Muscle of leg (tissue), 11 donors: Measurements from ENCODE around the gene PCDHA5. TPM values are rescaled to one million over a fixed set of nuclear protein-coding genes. Genes with fewer than 3 reads are reported as not detected.

Experiments used
- DNase-seq: peaks from one replicate; pipeline ENCODE4 v3.0.0; 2013
- H3K27ac ChIP-seq: one replicate; pipeline ENCODE4 v1.5.1; 2013; ENCODE audit warnings: mild to moderate bottlenecking, low read length, control low read depth
- H3K27me3 ChIP-seq: one replicate; pipeline ENCODE4 v1.6.1; 2013; ENCODE audit warnings: low read length; ENCODE audit not compliant: control insufficient read depth, insufficient read depth
- H3K36me3 ChIP-seq: one replicate; pipeline ENCODE4 v1.6.1; 2013; ENCODE audit warnings: low read length; ENCODE audit not compliant: control insufficient read depth, insufficient read depth
- H3K4me1 ChIP-seq: one replicate; pipeline ENCODE4 v1.6.1; 2013; ENCODE audit warnings: low read length; ENCODE audit not compliant: control insufficient read depth, insufficient read depth
- H3K4me3 ChIP-seq: one replicate; pipeline ENCODE4 v1.5.1; 2013; ENCODE audit warnings: low read length, control low read depth
- H3K9me3 ChIP-seq: replicated peaks from 2 replicates; pipeline ENCODE4 v1.6.1; 2013; ENCODE audit warnings: low read depth, low read length; ENCODE audit not compliant: control insufficient read depth
- WGBS: methylation state at CpG from one replicate; pipeline ENCODE4 v1.1.5; 2013; ENCODE audit warnings: missing lambda C conversion rate; ENCODE audit not compliant: insufficient coverage; 5-methylcytosine and 5-hydroxymethylcytosine counted together
- polyA plus RNA-seq, 8 donors: library from polyadenylated mRNA; unstranded; fragments of 120-200 nt; gene quantifications; one replicate each; pipeline versions ENCODE4 v1.2.1 to v1.2.3, GENCODE V29; 2013; ENCODE audit warnings: inconsistent platforms in 1 of 8, low replicate concordance in 1 of 8; ENCODE audit not compliant: insufficient read length in 8 of 8, insufficient read depth in 1 of 8
- total RNA-seq: library from RNA; stranded (reverse); fragments of 120-200 nt; gene quantifications from one replicate; pipeline ENCODE4 v1.2.4, GENCODE V29; 2013

PCDHA5 gene
- total and polyA plus RNA-seq, 9 donors, result 0.04 to 0.30 (median 0.08) TPM; not detected in 3

GRCh38 chr5:140868721-140869554, 47.5 kb downstream of the PCDHA5 start, which contains the start of gene PCDHA11:
Gene PCDHA11, plus strand, starts transcription at chr5:140868957. Its CDS starts 147 bp downstream, at chr5:140869104.
- H3K36me3 ChIP-seq, result no peaks in the 10 kb centered on the region
- no peak within 1 kb of the TSS for H3K4me3 ChIP-seq
- WGBS, result 16% methylated on average over 32 of the region's 41 CpGs
- DNase-seq, result peak; percentile 2
- H3K27ac ChIP-seq, result no peak within 1 kb of the TSS
- H3K4me1 ChIP-seq, result no peaks in the 10 kb centered on the region
- H3K9me3 ChIP-seq, result peaks cover 23% of the 10 kb centered on the region
- peaks cover 2% of the 10 kb centered on the region for H3K27me3 ChIP-seq

GRCh38 chr5:140869555-140869886, 48.1 kb downstream of the PCDHA5 start:
- no peaks in the 10 kb centered on the region for H3K4me1 ChIP-seq
- no peak overlapping the region for H3K27ac ChIP-seq
- no peaks in the 10 kb centered on the region for H3K36me3 ChIP-seq
- WGBS, result 40% methylated on average over 3 of the region's 5 CpGs
- peaks cover 23% of the 10 kb centered on the region for H3K9me3 ChIP-seq
- DNase-seq, result no peak
- H3K27me3 ChIP-seq, result peaks cover 2% of the 10 kb centered on the region
- no peak overlapping the region for H3K4me3 ChIP-seq

DNA sequence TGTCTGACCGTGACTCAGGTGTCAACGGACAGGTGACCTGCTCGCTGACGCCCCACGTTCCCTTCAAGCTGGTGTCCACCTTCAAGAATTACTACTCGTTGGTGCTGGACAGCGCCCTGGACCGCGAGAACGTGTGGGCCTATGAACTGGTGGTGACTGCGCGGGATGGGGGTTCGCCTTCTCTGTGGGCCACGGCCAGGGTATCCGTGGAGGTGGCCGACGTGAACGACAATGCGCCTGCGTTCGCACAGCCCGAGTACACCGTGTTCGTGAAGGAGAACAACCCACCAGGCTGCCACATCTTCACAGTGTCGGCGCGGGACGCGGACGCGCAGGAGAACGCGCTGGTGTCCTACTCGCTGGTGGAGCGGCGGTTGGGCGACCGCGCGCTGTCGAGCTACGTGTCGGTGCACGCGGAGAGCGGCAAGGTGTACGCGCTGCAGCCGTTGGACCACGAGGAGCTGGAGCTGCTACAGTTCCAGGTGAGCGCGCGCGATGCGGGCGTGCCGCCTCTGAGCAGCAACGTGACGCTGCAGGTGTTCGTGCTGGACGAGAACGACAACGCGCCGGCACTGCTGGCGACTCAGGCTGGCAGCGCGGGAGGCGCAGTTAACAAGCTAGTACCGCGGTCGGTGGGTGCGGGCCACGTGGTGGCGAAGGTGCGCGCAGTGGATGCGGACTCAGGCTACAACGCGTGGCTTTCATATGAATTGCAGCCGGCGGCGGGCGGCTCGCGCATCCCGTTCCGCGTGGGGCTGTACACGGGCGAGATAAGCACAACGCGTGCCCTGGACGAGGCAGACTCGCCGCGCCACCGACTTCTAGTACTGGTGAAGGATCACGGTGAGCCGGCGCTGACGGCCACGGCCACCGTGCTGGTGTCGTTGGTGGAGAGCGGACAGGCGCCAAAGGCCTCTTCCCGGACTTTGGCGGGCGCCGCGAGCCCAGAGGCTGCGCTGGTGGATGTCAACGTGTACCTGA, 49.1 kb downstream of the PCDHA5 start:
- H3K27me3 ChIP-seq, result peaks cover 2% of the 10 kb centered on the region

More for the DNA sequence above, 49.1 kb downstream of the PCDHA5 start:
- no peak overlapping the region for H3K4me3 ChIP-seq
- DNase-seq, result no peak
- H3K9me3 ChIP-seq, result peaks cover 27% of the 10 kb centered on the region
- no peaks in the 10 kb centered on the region for H3K36me3 ChIP-seq
- no peaks in the 10 kb centered on the region for H3K4me1 ChIP-seq
- 43% methylated on average over 114 of the region's 114 CpGs for WGBS
- H3K27ac ChIP-seq, result no peak overlapping the region

Other genes with a start within 250 kb of the PCDHA5 start
- gene CD14, start 188.4 kb upstream of the PCDHA5 start, total RNA-seq, result 32.1 TPM
- 10 to 100 TPM; 21.0 to 32.8 (median 28.4) TPM for gene CD14, start 188.4 kb upstream of the PCDHA5 start, polyA plus RNA-seq
- gene TMCO6, start 182.2 kb upstream of the PCDHA5 start, total RNA-seq, result 5.6 TPM
- gene TMCO6, start 182.2 kb upstream of the PCDHA5 start, polyA plus RNA-seq, result 10 to 100 TPM in 2 of 8 donors, 1 to 10 TPM in 6; 7.0 to 11.8 (median 8.7) TPM
- 66.3 TPM for gene NDUFA2, start 174.0 kb upstream of the PCDHA5 start, total RNA-seq
- gene NDUFA2, start 174.0 kb upstream of the PCDHA5 start, polyA plus RNA-seq, result 10 to 100 TPM; 57.9 to 76.0 (median 67.2) TPM
- gene IK, start 173.8 kb upstream of the PCDHA5 start, total RNA-seq, result 63.6 TPM
- gene IK, start 173.8 kb upstream of the PCDHA5 start, polyA plus RNA-seq, result 100 to 1,000 TPM in 5 of 8 donors, 10 to 100 TPM in 3; 85.1 to 124 (median 109) TPM
- 9.9 TPM for gene WDR55, start 156.7 kb upstream of the PCDHA5 start, total RNA-seq
- 10 to 100 TPM; 11.5 to 16.0 (median 13.9) TPM for gene WDR55, start 156.7 kb upstream of the PCDHA5 start, polyA plus RNA-seq
- 0.31 TPM for gene DND1, start 148.0 kb upstream of the PCDHA5 start, total RNA-seq
- gene DND1, start 148.0 kb upstream of the PCDHA5 start, polyA plus RNA-seq, result under 1 TPM in 4 of 8 donors, not detected in 4; 0.12 to 0.32 (median 0.22) TPM
- 41.4 TPM for gene HARS1, start 130.2 kb upstream of the PCDHA5 start, total RNA-seq
- 10 to 100 TPM; 47.0 to 54.0 (median 51.0) TPM for gene HARS1, start 130.2 kb upstream of the PCDHA5 start, polyA plus RNA-seq
- 23.5 TPM for gene HARS2, start 130.2 kb upstream of the PCDHA5 start, total RNA-seq
- gene HARS2, start 130.2 kb upstream of the PCDHA5 start, polyA plus RNA-seq, result 10 to 100 TPM; 21.8 to 29.5 (median 25.3) TPM
- gene ZMAT2, start 121.2 kb upstream of the PCDHA5 start, total RNA-seq, result 68.5 TPM
- 100 to 1,000 TPM in 1 of 8 donors, 10 to 100 TPM in 7; 78.9 to 104 (median 90.5) TPM for gene ZMAT2, start 121.2 kb upstream of the PCDHA5 start, polyA plus RNA-seq
- gene PCDHA1, start 35.5 kb upstream of the PCDHA5 start, total RNA-seq, result 0.04 TPM
- gene PCDHA1, start 35.5 kb upstream of the PCDHA5 start, polyA plus RNA-seq, result under 1 TPM in 4 of 8 donors, not detected in 4; 0.04 to 0.09 (median 0.06) TPM
- 0.04 TPM for gene PCDHA2, start 26.8 kb upstream of the PCDHA5 start, total RNA-seq
- under 1 TPM in 5 of 8 donors, not detected in 3; 0.03 to 0.13 (median 0.05) TPM for gene PCDHA2, start 26.8 kb upstream of the PCDHA5 start, polyA plus RNA-seq
- gene PCDHA3, start 20.6 kb upstream of the PCDHA5 start, total RNA-seq, result 0.18 TPM
- gene PCDHA3, start 20.6 kb upstream of the PCDHA5 start, polyA plus RNA-seq, result under 1 TPM; 0.05 to 0.23 (median 0.17) TPM
- 0.22 TPM for gene PCDHA4, start 14.5 kb upstream of the PCDHA5 start, total RNA-seq
- under 1 TPM; 0.07 to 0.23 (median 0.12) TPM for gene PCDHA4, start 14.5 kb upstream of the PCDHA5 start, polyA plus RNA-seq
- 0.09 TPM for gene PCDHA6, start 6.3 kb downstream of the PCDHA5 start, total RNA-seq
- under 1 TPM; 0.04 to 0.36 (median 0.13) TPM for gene PCDHA6, start 6.3 kb downstream of the PCDHA5 start, polyA plus RNA-seq
- 0.13 TPM for gene PCDHA7, start 12.7 kb downstream of the PCDHA5 start, total RNA-seq
- under 1 TPM; 0.04 to 0.26 (median 0.13) TPM for gene PCDHA7, start 12.7 kb downstream of the PCDHA5 start, polyA plus RNA-seq
- gene PCDHA8, start 19.6 kb downstream of the PCDHA5 start, total RNA-seq, result 0.09 TPM
- gene PCDHA8, start 19.6 kb downstream of the PCDHA5 start, polyA plus RNA-seq, result under 1 TPM in 4 of 8 donors, not detected in 4; 0.03 to 0.11 (median 0.06) TPM
- 0.04 TPM for gene PCDHA9, start 26.8 kb downstream of the PCDHA5 start, total RNA-seq
- under 1 TPM in 4 of 8 donors, not detected in 4; 0.03 to 0.05 (median 0.03) TPM for gene PCDHA9, start 26.8 kb downstream of the PCDHA5 start, polyA plus RNA-seq
- gene PCDHA10, start 34.3 kb downstream of the PCDHA5 start, total RNA-seq, result 0.09 TPM
- under 1 TPM; 0.04 to 0.12 (median 0.07) TPM for gene PCDHA10, start 34.3 kb downstream of the PCDHA5 start, polyA plus RNA-seq
- 0.09 TPM for gene PCDHA11, start 47.3 kb downstream of the PCDHA5 start, total RNA-seq
- gene PCDHA11, start 47.3 kb downstream of the PCDHA5 start, polyA plus RNA-seq, result under 1 TPM in 5 of 8 donors, not detected in 3; 0.04 to 0.43 (median 0.09) TPM
- 0.09 TPM for gene PCDHA12, start 53.7 kb downstream of the PCDHA5 start, total RNA-seq
- gene PCDHA12, start 53.7 kb downstream of the PCDHA5 start, polyA plus RNA-seq, result under 1 TPM in 6 of 8 donors, not detected in 2; 0.05 to 0.12 (median 0.07) TPM
- gene PCDHA13, start 60.5 kb downstream of the PCDHA5 start, total RNA-seq, result 0.04 TPM
- gene PCDHA13, start 60.5 kb downstream of the PCDHA5 start, polyA plus RNA-seq, result under 1 TPM in 3 of 8 donors, not detected in 5; 0.03 to 0.14 (median 0.04) TPM
- gene PCDHAC1, start 104.7 kb downstream of the PCDHA5 start, total RNA-seq, result 0.27 TPM
- under 1 TPM; 0.06 to 0.31 (median 0.13) TPM for gene PCDHAC1, start 104.7 kb downstream of the PCDHA5 start, polyA plus RNA-seq
- 1.9 TPM for gene PCDHAC2, start 144.9 kb downstream of the PCDHA5 start, total RNA-seq
- 1 to 10 TPM in 6 of 8 donors, under 1 TPM in 2; 0.83 to 3.9 (median 2.0) TPM for gene PCDHAC2, start 144.9 kb downstream of the PCDHA5 start, polyA plus RNA-seq
- gene PCDHB1, start 229.8 kb downstream of the PCDHA5 start, total RNA-seq, result 0.13 TPM
- under 1 TPM; 0.05 to 0.27 (median 0.11) TPM for gene PCDHB1, start 229.8 kb downstream of the PCDHA5 start, polyA plus RNA-seq